ENCODE data around the gene DGAT2. TPM values are rescaled to one million over a fixed set of nuclear protein-coding genes. Genes with fewer than 3 reads are reported as not detected.

The DGAT2 gene
- total RNA-seq: 1.4 TPM
- 7.0 TPM for polyA plus RNA-seq (ENCODE audit: insufficient read depth, low read depth, low replicate concordance)
- long read RNA-seq, donor 1, partial matches to known transcripts: 0 of 1 reads
- long read RNA-seq, donor 1, other reads (novel, unspliced or antisense): 0 of 1 reads
- long read RNA-seq, donor 2, partial matches to known transcripts: 0 of 1 reads
- long read RNA-seq, donor 2, other reads (novel, unspliced or antisense): 0 of 1 reads
- long read RNA-seq, donor 3, partial matches to known transcripts: 0 of 3 reads
- long read RNA-seq, donor 3, other reads (novel, unspliced or antisense): 0 of 3 reads
- long read RNA-seq, donor 4, partial matches to known transcripts: 0 of 1 reads
- long read RNA-seq, donor 4, other reads (novel, unspliced or antisense): 0 of 1 reads
- long read RNA-seq, donor 5: 0 reads
- long read RNA-seq, donor 6: 0 reads
- long read RNA-seq, donor 7, partial matches to known transcripts: 0 of 3 reads
- long read RNA-seq, donor 7, other reads (novel, unspliced or antisense): 0 of 3 reads
- long read RNA-seq, donor 8, partial matches to known transcripts: 0 of 2 reads
- long read RNA-seq, donor 8, other reads (novel, unspliced or antisense): 0 of 2 reads
- long read RNA-seq, donor 9, partial matches to known transcripts: 0 of 1 reads
- long read RNA-seq, donor 9, other reads (novel, unspliced or antisense): 0 of 1 reads
- long read RNA-seq, donor 10, partial matches to known transcripts: 0 of 1 reads
- long read RNA-seq, donor 10, other reads (novel, unspliced or antisense): 0 of 1 reads

DNA sequence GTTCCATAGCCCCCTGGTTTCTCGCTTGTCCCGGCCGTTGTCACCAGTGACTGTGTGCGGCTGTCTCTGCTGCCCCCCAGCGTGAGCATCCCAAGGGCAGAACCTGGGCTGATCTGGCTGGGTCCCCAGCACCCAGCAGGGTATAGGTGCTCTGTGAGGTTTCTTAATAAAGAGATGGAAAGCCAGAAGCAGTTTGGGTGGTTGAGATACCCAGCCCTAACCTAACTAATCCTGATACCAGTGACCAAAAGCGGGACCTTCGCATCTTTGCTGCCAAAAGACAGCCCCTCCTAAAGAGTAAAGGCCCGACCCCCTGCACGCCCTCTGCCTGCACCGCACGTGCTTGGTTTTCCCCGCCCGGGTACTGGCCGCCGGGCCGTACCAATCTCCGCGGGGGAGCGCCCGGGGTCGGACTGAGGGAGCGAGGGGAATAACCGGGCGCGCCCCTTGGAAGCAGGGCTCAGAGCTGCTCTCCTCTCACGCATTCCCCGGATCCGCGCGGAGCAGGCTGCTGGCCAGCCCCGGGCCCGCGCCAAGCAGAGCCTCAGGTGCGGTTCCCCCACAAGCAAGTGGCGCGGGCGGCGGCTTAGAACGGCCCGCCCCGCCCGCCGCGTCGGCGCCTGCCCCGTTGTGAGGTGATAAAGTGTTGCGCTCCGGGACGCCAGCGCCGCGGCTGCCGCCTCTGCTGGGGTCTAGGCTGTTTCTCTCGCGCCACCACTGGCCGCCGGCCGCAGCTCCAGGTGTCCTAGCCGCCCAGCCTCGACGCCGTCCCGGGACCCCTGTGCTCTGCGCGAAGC is at the start of gene DGAT2:
Gene DGAT2 (plus strand): TSS at position 667 of the 797 bp plus-strand sequence. CDS start 214 bp downstream, outside the sequence.
- FAIRE-seq: no peak
- TF ChIP-seq CTCF (IDR thresholded peaks at IDR 0.05; ENCODE audit: borderline replicate concordance, extremely low read depth, insufficient read depth): no peak
- Histone ChIP-seq H3K27me3 (ENCODE audit: control insufficient read depth, insufficient read depth, low read length) (peaks cover 3% of the 10 kb centered on the region), H3K27ac (ENCODE audit: low read depth in 2 of 2, low read length in 2 of 2) (no peak within 1 kb of the TSS), H3K9me3 (ENCODE audit: control insufficient read depth in 2 of 3, insufficient read depth in 1 of 3, low read length in 3 of 3) (no peaks in the 10 kb centered on the region), H3K36me3 (ENCODE audit: control insufficient read depth in 2 of 3, insufficient read depth in 3 of 3, low read length in 3 of 3) (no peaks in the 10 kb centered on the region), H3K9ac (ENCODE audit: low read length in 3 of 3) (no peak within 1 kb of the TSS), H3K4me3 (ENCODE audit: low read length in 3 of 3) (peak within 1 kb of the TSS; percentile 28 to 56 (median 50)), H3K4me1 (ENCODE audit: control insufficient read depth in 2 of 3, insufficient read depth in 2 of 3, low read depth in 1 of 3, low read length in 3 of 3) (peaks cover 0 to 10% (median 5%) of the 10 kb centered on the region in 3 donors)
- peak; percentile 86 to 93 (median 87) for DNase-seq
- intact Hi-C loops (cut with DNase I): no loop called here

GRCh38 chr11:75719340-75720239 is 49.0 kb upstream of the DGAT2 start:
- no peak overlapping the region for H3K27ac ChIP-seq (ENCODE audit: low read depth in 2 of 2, low read length in 2 of 2)
- H3K4me1 ChIP-seq (ENCODE audit: control insufficient read depth in 2 of 3, insufficient read depth in 2 of 3, low read depth in 1 of 3, low read length in 3 of 3): peaks cover 0 to 4% (median 0%) of the 10 kb centered on the region in 3 donors
- H3K9ac ChIP-seq (ENCODE audit: low read length in 3 of 3): no peak overlapping the region
- no peaks in the 10 kb centered on the region for H3K36me3 ChIP-seq (ENCODE audit: control insufficient read depth in 2 of 3, insufficient read depth in 3 of 3, low read length in 3 of 3)
- no peak for TF ChIP-seq CTCF (IDR thresholded peaks at IDR 0.05; ENCODE audit: borderline replicate concordance, extremely low read depth, insufficient read depth)
- no peaks in the 10 kb centered on the region for H3K27me3 ChIP-seq (ENCODE audit: control insufficient read depth, insufficient read depth, low read length)
- intact Hi-C loops (cut with DNase I): no loop called here
- no peaks in the 10 kb centered on the region for H3K9me3 ChIP-seq (ENCODE audit: control insufficient read depth in 2 of 3, insufficient read depth in 1 of 3, low read length in 3 of 3)
- DNase-seq (peak in 1 of 5 donors; percentile 10), FAIRE-seq (no peak)
- H3K4me3 ChIP-seq (ENCODE audit: low read length in 3 of 3): peak overlapping the region in 1 of 3 donors; percentile 17

- H3K36me3 ChIP-seq (ENCODE audit: control insufficient read depth in 2 of 3, insufficient read depth in 3 of 3, low read length in 3 of 3): no peaks in the 10 kb centered on the region
- H3K9me3 ChIP-seq (ENCODE audit: control insufficient read depth in 2 of 3, insufficient read depth in 1 of 3, low read length in 3 of 3): no peaks in the 10 kb centered on the region
- H3K9ac ChIP-seq (ENCODE audit: low read length in 3 of 3): no peak overlapping the region
- TF ChIP-seq CTCF (IDR thresholded peaks at IDR 0.05; ENCODE audit: borderline replicate concordance, extremely low read depth, insufficient read depth): no peak
- no peaks in the 10 kb centered on the region for H3K27me3 ChIP-seq (ENCODE audit: control insufficient read depth, insufficient read depth, low read length)
- intact Hi-C loops (cut with DNase I): no loop called here
- H3K4me1 ChIP-seq (ENCODE audit: control insufficient read depth in 2 of 3, insufficient read depth in 2 of 3, low read depth in 1 of 3, low read length in 3 of 3): peaks cover 0 to 4% (median 0%) of the 10 kb centered on the region in 3 donors
- FAIRE-seq: no peak
- no peak for DNase-seq
- H3K4me3 ChIP-seq (ENCODE audit: low read length in 3 of 3): peak overlapping the region in 1 of 3 donors; percentile 17
- H3K27ac ChIP-seq (ENCODE audit: low read depth in 2 of 2, low read length in 2 of 2): no peak overlapping the region
Measured at GRCh38 chr11:75720639-75721038, 47.9 kb upstream of the DGAT2 start.

All from kidney (tissue), 22 donors.